Left ventricle myocardium inferior (tissue), 1 donor: ENCODE measurements around the gene DMAC2L. TPM values are rescaled to one million over a fixed set of nuclear protein-coding genes. Genes with fewer than 3 reads are reported as not detected.
"Not testable (repeated sequence)": the region's sequence is repeated elsewhere in the genome, so short reads cannot be mapped to it uniquely, and the experiment has no call there.

Experiments
- DNase-seq: peaks from one replicate; pipeline ENCODE4 v3.0.0-alpha.2; 2020
- H3K27ac ChIP-seq: fragments of 200-600 bp; replicated peaks from 2 replicates; pipeline ENCODE4 v1.8.0; 2021
- H3K27me3 ChIP-seq: fragments of 200-600 bp; 2 replicates; pipeline ENCODE4 v1.8.0; 2021; ENCODE audit warnings: low read depth
- H3K36me3 ChIP-seq: fragments of 200-600 bp; 2 replicates; pipeline ENCODE4 v1.8.0; 2021
- H3K4me1 ChIP-seq: fragments of 200-600 bp; 2 replicates; pipeline ENCODE4 v1.8.0; 2021
- H3K4me3 ChIP-seq: fragments of 200-600 bp; 2 replicates; pipeline ENCODE4 v1.8.0; 2021; ENCODE audit warnings: mild to moderate bottlenecking, moderate library complexity
- H3K9me3 ChIP-seq: fragments of 200-600 bp; replicated peaks from 2 replicates; pipeline ENCODE4 v1.8.0; 2021
- CTCF ChIP-seq: fragments of 200-600 bp; IDR thresholded peaks from 2 replicates; pipeline ENCODE4 v1.8.0; 2021; ENCODE audit warnings: antibody characterized with exemption, mild to moderate bottlenecking, borderline replicate concordance
- intact Hi-C: fragments of 100-400 bp; cut with micrococcal nuclease; formaldehyde crosslinking; loops from one replicate; pipeline ENCODE4 v1.11.0; 2022
- total RNA-seq: library from RNA; stranded (reverse); fragmentation: NEBNext Ultra II Directional; extraction: Animal tissue kit (Norgen Biotek cat#: 25700); gene quantifications from one replicate; pipeline ENCODE4 v1.2.1, GENCODE V29; 2021
- donor health status: DM: no; HTN: yes; CAD: no; lungs with severe emphysema.

DMAC2L gene
- total RNA-seq, 1 donor from 2014 or later, result 28.3 TPM

GRCh38 chr14:50357124-50357523 is 45.0 kb downstream of the DMAC2L start:
- Histone ChIP-seq H3K27me3 (no peaks in the 10 kb centered on the region), H3K9me3 (no peaks in the 10 kb centered on the region), H3K4me3 (no peak overlapping the region), H3K36me3 (peaks cover 7% of the 10 kb centered on the region), H3K4me1 (no peaks in the 10 kb centered on the region), H3K27ac (no peak overlapping the region)
- intact Hi-C loops, result no loop called here
- no peak for TF ChIP-seq CTCF
- DNase-seq, result no peak

GRCh38 chr14:50357753-50358395 is 45.8 kb downstream of the DMAC2L start:
- intact Hi-C loops, result no loop called here
- H3K36me3 ChIP-seq, result peaks cover 7% of the 10 kb centered on the region
- no peak overlapping the region for H3K27ac ChIP-seq
- no peak overlapping the region for H3K4me3 ChIP-seq
- no peaks in the 10 kb centered on the region for H3K9me3 ChIP-seq
- peaks cover under 1% of the 10 kb centered on the region for H3K4me1 ChIP-seq
- TF ChIP-seq CTCF, result no peak
- DNase-seq, result no peak
- no peaks in the 10 kb centered on the region for H3K27me3 ChIP-seq

- H3K4me3 ChIP-seq, result no peak overlapping the region
- H3K9me3 ChIP-seq, result no peaks in the 10 kb centered on the region
- peaks cover 15% of the 10 kb centered on the region for H3K4me1 ChIP-seq
- no peaks in the 10 kb centered on the region for H3K27me3 ChIP-seq
- intact Hi-C loops, result no loop called here
- H3K36me3 ChIP-seq, result peaks cover 7% of the 10 kb centered on the region
- DNase-seq, result no peak
- no peak overlapping the region for H3K27ac ChIP-seq
- no peak for TF ChIP-seq CTCF
Observed at GRCh38 chr14:50359631-50360030, 47.5 kb downstream of the DMAC2L start.

GRCh38 chr14:50360093-50360492 is 48.0 kb downstream of the DMAC2L start:
- no peaks in the 10 kb centered on the region for H3K27me3 ChIP-seq
- H3K9me3 ChIP-seq, result no peaks in the 10 kb centered on the region
- no peak overlapping the region for H3K4me3 ChIP-seq
- H3K4me1 ChIP-seq, result peaks cover 15% of the 10 kb centered on the region
- H3K36me3 ChIP-seq, result peaks cover 7% of the 10 kb centered on the region
- DNase-seq, result no peak
- H3K27ac ChIP-seq, result no peak overlapping the region
- intact Hi-C loops, result no loop called here
- TF ChIP-seq CTCF, result no peak

- intact Hi-C loops, result no loop called here
- Histone ChIP-seq H3K36me3 (peaks cover 7% of the 10 kb centered on the region), H3K4me3 (no peak overlapping the region), H3K27ac (no peak overlapping the region), H3K9me3 (no peaks in the 10 kb centered on the region), H3K4me1 (peaks cover 15% of the 10 kb centered on the region), H3K27me3 (no peaks in the 10 kb centered on the region)
- TF ChIP-seq CTCF, result no peak
- DNase-seq, result no peak
Observed at GRCh38 chr14:50360851-50361250, 48.7 kb downstream of the DMAC2L start.

- H3K4me3 ChIP-seq, H3K36me3 ChIP-seq, H3K9me3 ChIP-seq, H3K27ac ChIP-seq, DNase-seq, intact Hi-C loops, H3K27me3 ChIP-seq: not testable (repeated sequence)
- peaks cover 19% of the 10 kb centered on the region for H3K4me1 ChIP-seq
Observed at GRCh38 chr14:50361473-50362403, 49.6 kb downstream of the DMAC2L start.
